GM18520 (cell line): Measurements from ENCODE around the gene CCDC152.
A peak's percentile ranks its signal among the peaks of the same experiment; 100 is the strongest.
"Not testable (repeated sequence)": the region's sequence is repeated elsewhere in the genome, so short reads cannot be mapped to it uniquely, and the experiment has no call there.

Experiments used
- ATAC-seq: cut with Tn5 transposase; IDR thresholded peaks from one replicate; pipeline ENCODE4 v1.9.1; 2021; ENCODE audit not compliant: unreplicated experiment

CCDC152 gene, protein sequence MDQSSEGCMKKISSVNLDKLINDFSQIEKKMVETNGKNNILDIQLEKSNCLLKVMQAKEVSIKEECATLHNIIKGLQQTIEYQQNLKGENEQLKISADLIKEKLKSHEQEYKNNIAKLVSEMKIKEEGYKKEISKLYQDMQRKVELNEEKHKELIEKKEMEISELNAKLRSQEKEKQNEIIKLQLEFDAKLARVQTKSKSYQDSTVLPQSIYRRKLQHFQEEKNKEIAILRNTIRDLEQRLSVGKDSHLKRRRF

DNA sequence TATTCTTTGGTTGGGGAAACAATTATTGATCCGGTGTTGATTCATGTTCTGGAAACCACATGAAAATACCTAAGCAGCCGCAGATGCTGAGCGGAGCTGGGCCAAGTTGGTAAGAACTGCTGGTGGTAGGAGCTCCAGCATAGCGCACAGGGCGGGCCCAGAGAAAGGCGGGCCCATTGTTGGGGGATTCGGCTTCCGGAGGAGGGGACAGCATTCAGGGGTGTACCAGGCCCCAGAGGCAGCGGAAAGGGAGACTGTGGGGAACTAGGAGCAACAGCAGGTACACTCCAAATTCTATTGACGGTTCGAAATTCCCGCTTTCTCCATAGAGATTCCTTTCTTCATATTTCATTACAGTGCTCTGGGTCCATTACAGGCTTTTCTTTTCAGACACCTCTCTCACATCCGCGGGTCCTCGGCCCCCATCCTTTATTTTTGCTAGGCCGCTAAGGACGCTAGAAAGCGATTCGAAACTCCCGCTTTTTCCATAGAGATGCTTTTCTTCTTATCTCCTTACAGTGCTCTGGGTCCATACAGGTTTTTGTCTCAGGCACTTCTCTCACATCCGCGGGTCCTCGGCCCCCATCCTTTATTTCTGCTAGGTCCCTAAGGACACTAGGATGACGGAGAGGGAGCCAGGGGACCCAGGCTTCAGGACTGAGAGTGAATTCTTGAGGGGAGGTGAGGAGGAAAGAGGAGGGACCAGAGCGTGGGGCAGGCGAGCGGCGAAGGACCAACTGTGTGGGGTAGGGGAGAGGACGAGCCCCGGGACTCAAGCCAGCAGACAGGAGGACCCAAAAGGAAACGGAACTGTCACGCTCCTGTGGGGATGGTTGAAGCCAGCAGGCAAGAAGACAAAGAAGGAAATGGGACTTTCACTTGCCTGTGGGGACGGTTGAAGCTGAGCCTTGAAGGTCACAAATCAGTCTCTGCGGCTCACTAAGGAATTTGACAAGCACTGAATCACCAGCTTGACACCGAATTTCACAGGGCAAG lies at the start of gene CCDC152:
TSS of gene CCDC152 (plus strand) at position 213 of the 996 bp plus-strand sequence. CDS start 2,304 bp downstream, outside the sequence.
- ATAC-seq = peak; percentile 49

DNA sequence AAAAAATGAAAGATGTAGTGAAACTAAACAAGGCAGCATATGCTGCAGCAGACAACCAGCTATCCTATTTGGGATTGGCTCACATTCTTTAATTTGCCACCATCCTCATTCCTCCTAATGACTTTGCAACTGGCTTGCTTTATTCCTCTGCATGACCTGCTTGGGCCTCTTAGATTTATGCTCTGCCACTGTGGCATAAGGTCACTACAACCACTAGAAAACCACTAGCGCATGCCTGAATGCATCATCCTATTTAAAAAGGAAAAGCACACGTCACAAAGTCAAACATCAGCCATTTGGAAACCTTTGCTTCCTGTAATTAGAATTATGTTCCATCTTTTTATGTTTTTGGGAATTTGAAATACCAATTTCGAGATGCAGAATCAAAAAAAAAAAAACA lies 40.8 kb upstream of the CCDC152 start:
- ATAC-seq = no peak

DNA sequence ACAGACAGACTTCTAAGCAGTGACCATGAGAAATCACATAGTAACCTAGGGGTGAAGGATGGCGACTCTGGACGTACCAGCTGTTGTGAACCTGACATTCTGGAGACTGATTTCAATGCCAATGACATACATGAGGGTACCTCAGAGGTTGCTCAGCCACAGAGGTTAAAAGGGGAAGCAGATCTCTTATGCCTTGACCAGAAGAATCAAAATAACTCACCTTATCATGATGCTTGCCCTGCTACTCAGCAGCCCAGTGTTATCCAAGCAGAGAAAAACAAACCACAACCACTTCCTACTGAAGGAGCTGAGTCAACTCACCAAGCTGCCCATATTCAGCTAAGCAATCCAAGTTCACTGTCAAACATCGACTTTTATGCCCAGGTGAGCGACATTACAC lies 38.0 kb upstream of the CCDC152 start:
- peak; percentile 84 for ATAC-seq

DNA sequence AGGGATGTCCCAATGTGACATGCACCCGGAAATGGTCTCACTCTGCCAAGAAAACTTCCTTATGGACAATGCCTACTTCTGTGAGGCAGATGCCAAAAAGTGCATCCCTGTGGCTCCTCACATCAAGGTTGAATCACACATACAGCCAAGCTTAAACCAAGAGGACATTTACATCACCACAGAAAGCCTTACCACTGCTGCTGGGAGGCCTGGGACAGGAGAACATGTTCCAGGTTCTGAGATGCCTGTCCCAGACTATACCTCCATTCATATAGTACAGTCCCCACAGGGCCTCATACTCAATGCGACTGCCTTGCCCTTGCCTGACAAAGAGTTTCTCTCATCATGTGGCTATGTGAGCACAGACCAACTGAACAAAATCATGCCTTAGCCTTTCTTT lies 37.6 kb upstream of the CCDC152 start:
- no peak for ATAC-seq

DNA sequence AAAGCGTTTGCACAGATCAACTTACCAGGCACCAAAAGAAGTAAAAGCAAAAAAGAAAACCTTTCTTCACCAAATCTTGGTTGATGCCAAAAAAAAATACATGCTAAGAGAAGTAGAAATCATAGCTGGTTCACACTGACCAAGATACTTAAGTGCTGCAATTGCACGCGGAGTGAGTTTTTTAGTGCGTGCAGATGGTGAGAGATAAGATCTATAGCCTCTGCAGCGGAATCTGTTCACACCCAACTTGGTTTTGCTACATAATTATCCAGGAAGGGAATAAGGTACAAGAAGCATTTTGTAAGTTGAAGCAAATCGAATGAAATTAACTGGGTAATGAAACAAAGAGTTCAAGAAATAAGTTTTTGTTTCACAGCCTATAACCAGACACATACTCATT lies 36.4 kb upstream of the CCDC152 start:
- no peak for ATAC-seq

DNA sequence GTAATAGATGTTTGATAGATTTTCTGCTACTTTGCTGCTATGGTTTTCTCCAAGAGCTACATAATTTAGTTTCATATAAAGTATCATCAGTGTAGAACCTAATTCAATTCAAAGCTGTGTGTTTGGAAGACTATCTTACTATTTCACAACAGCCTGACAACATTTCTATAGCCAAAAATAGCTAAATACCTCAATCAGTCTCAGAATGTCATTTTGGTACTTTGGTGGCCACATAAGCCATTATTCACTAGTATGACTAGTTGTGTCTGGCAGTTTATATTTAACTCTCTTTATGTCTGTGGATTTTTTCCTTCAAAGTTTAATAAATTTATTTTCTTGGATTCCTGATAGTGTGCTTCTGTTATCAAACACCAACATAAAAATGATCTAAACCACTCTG lies 35.1 kb upstream of the CCDC152 start:
- no peak for ATAC-seq

DNA sequence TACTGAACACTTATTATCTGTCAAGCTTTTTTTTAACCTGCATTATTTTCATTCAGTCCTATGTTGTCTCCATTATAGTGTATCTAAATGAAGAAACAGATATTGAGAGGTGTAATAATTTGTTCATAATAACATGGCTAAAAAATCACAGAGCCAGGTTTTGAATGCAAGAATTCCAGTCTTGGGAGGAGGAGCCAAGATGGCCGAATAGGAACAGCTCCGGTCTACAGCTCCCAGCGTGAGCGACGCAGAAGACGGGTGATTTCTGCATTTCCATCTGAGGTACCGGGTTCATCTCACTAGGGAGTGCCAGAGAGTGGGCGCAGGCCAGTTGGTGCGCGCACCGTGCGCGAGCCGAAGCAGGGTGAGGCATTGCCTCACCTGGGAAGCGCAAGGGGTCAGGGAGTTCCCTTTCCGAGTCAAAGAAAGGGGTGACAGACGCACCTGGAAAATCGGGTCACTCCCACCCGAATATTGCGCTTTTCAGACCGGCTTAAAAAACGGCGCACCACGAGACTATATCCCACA lies 22.0 kb upstream of the CCDC152 start:
- not testable (repeated sequence) for ATAC-seq

DNA sequence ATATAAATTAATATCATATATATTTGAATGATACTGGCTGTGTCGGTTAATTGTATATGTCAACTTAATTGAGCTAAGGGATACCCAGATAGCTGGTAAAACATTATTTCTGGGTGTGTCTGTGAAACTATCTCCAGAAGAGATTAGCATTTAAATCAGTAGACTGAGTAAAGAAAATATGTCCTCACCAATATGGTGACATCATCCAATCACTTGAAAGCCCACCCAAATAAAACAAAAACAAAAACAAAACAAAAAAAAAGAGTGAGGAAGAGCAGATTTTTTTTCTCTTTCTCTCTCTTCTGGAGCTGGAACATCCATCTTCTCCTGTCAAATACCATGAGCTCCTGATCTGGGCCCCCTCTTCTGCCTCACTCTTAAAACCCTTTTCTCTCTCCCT lies 15.7 kb upstream of the CCDC152 start:
- ATAC-seq = no peak

DNA sequence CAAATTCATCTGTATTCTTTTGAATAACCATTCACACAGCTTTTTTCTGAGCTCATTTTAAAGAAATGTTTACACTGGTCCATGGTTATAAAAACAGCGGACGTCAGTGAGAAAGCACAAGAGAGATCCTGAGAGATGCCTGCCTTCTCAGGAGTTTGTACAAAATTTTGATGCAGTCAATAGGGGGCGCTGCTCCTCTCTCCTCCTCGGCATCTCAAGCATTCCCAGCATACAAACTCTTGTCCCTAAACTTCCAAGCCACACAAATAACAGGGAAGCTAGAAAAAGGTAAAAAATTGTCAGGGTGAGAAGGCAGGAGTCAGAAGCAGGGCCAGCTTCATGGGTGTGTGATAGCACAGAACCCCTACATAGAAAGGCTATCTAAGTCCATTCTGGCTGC lies 11.2 kb upstream of the CCDC152 start:
- no peak for ATAC-seq

DNA sequence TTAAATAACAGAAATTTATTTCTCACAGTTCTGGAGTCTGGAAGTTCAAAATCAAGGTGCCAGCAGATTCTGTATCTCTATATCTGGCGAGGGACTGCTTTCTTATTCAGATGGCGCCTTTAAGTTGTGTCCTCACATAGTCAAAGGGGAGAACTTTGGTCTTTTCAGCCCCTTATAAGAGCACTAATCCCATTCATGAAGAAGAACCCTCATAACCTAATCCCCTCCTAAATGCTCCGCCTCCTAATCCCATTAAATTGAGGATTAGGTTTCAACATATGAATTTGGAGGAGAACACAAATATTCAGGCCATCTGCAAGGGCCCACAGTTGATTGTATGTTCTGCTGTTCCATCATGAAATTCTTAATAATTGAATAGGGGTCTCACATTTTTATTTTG lies 10.8 kb upstream of the CCDC152 start:
- ATAC-seq = no peak

DNA sequence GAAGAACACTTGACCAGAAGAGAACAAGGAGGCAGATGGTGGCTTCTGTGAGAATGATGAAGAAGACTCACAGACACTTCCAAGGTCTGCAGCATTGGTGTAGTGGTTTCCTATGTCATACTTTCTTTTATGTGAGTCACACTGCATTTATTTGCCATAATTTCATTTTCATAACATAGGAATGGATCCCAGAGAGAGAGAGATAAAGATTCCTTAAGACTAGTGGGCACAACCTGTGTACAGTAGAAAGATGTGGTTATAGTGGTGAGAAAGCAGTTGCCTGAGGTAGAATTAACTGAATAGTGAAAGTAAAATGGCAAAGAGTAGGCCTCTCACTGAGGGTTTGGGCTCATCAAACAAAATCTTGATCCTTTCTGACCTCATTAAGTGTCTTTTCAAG lies 7.6 kb upstream of the CCDC152 start:
- ATAC-seq = no peak

DNA sequence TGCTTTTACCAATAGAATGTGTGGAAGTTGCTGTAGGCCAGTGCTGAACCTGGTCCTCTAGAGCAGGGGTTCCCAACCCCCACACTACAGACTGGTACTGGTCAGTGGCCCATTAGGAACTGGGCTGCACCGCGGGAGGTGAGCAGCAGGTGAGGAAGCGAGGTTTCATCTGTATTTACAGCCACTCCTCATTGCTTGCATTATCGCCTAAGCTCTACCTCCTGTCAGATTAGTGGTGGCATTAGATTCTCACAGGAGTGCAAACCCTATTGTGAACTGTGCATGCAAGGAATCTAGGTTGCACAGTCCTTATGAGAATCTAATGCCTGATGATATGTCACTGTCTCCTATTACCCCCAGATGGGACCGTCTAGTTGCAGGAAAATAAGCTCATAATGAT lies 6.1 kb upstream of the CCDC152 start:
- no peak for ATAC-seq

DNA sequence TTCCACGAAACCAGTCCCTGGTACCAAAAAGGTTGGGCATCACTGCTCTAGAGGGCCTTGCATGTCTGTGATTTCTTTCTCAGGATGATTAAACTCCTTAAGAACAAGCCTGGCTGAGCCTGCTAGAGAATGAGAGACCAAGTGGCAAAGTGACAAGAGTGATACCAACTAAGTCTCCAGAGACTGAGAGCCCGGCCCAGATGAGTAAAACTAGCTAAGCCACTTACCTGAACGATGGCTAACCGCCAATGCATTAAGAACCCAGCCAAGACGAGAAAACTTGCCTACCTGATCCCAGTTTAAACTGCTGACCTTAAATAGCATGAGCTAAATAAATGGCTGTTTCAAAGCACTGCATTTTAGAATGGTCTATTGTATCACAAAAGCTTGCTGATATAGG lies 5.6 kb upstream of the CCDC152 start:
- no peak for ATAC-seq

DNA sequence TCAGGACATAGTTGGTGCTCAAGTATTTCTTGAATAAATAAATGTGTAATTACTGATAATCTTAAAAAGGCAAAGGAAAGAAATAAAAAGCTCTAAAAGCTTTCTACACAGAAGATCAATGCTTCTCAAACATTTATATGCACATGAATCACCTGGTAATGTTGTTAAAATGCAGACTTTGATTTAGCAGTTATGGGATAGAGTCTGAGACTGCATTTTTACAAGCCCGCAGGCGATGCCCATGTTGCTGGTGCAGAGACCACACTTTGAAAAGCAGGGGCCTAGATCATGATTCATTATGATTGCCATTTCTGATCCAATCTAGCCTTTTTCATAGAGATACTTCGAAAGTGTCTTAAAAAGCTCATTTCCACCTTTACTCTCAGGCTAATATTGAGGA lies 3.5 kb upstream of the CCDC152 start:
- no peak for ATAC-seq

DNA sequence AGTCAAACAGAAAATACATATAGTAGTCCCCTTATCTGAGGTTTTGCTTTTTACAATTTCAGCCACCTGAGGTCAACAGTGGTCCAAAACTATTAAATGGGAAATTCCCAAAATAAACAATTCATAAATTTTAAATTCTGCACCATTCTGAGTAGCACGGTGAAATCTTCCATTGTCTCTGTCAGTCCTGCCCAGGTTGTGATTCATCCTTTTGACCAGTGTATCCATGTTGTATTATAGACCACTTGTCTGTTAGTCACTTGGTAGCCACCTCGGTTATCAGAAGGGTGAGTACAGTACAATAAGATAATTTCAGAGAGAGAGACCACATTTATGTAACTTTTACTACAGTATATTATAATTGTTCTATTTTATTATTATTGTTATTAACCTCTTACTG lies 2.8 kb downstream of the CCDC152 start:
- ATAC-seq = no peak

DNA sequence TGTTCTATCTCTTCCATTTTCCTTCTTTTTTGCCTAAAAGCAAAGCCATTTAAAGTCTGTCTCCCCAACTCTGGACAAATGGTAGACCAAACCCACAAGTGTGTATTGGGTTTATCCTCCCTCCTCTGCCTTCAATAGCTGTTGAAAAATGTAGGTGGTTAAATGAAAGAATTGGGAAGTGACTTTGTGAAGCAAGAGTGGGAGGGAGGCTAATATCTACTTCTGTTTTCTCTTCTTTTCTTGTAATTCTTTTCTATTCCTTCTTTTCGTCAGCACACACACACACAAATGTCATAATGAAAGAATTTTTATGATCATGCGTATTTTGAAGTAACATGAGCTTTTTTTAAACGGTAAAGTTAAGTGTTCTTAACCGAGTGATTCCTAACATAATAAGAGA lies 3.8 kb downstream of the CCDC152 start:
- no peak for ATAC-seq

DNA sequence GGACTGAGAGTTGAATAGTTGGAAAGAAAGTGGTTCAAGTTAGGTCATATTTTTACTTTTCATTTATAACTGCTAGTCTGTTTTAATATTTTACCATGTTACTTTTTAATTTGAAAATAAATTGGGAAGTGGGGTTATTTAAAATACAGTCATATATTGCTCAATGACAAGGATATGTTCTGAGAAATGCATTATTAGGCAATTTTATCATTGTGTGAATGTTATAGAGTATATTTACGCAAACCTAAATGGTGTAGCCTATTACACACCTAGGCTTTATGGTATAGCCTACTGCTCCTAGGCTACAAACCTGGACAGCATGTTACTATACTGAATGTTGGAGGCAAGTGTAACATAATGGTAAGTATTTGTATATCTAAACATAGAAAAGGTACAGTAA lies 5.2 kb downstream of the CCDC152 start:
- ATAC-seq = no peak

DNA sequence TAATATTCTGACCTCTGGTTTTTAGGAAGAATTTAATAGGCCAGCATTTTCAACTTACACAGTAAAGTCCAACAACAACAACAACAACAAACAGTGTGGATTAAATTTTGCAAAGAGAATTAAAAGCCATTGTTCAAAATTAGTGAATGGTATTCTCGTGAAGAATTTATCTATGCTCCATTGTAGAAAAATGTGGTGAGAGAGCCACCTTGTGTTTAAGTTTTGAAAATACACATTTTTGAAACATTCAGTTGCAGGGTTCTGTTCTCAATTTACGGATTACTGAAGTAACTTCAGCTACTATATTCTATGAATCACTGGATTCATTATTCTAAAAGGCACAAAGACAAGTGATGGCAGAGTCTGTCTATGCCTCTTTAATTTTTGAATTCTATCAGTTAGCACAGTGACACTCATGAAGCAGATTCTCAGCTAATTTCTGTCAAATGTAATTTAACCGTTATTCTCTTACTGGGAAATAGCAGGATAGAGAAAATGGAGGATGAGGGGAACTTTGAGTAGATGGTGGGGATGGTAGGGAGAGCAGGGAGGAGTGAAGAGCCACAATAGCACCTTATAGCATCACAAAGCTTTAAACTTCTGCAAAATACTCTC lies 11.0 kb downstream of the CCDC152 start:
- ATAC-seq = no peak

DNA sequence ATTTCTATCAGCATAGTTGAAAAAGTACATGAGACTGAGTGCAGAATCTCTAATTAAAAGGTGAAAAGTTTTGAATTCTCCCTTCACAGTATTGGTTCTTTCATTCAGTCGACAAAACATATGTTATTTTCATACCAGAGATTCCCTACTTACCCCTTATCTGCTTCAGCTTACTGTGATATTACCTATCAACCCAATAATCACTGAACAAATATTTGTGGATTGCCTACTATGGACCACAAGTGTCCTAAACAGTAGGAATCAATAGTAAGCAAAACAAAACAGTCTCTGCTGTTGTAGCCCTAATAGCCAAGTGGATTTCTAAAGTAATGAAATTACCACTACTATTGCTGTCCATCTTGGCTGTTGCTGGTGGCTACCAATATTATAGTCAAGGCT lies 11.5 kb downstream of the CCDC152 start:
- ATAC-seq = no peak

DNA sequence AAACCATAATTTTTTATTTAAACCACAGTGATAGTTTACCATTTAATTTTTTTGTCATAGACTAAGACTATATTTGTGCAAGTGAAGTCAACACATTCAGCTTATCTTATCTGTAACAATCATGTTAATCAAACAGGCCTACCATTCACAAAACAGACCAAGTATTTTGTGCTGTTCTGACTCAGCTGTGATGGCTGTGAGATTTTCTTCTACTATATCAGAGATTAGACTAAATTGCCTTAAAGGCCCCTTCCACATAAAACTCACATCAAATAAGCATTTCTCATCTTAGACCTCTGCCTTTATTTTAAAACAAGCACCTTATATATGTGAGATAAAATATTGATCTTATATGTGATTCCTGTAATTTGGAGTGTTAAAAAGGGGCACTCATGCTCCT lies 13.4 kb downstream of the CCDC152 start:
- ATAC-seq = no peak

DNA sequence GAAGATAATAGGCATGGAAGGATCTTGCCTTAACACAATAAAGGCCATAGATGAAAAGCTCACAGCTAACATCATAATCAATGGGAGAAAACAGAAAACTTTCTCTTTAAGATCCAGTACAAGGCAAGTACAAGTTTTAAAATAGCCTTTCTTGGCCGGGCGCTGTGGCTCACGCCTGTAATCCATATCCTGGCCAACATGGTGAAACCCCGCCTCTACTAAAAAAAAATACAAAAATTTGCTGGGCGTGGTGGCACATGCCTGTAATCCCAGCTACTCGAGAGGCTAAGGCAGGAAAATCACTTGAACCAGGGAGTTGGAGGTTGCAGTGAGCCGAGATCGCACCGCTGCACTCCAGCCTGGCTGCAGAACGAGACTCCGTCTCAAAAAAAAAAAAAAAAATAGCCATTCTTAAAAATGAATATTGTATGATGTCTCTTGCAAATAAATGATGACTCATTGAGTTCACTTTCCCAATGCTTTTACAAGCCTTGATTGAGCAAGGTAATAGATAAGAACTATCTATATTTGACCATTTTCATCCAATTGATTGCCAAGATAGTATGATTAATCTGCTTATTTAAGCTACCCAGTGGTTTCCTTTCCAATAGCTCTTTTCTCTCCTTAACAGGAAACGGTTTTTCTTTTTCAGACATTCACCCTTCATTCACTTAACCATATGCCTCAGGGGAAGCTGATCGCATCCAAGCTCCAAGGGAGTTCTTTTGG lies 15.8 kb downstream of the CCDC152 start:
- no peak for ATAC-seq
